K562 (cell line): ENCODE measurements around the gene GGNBP2. TPM values are rescaled to one million over a fixed set of nuclear protein-coding genes. Genes with fewer than 3 reads are reported as not detected.

Experiments used
- CEBPG ChIP-seq, 3 experiments: fragments of 200-800 bp in 1 of 3; sonication (Bioruptor generic) in 1 of 3; sonication (generic) in 1 of 3; formaldehyde crosslinking in 1 of 3; IDR thresholded peaks in 2 of 3; conservative IDR thresholded peaks in 1 of 3; 2 replicates each; pipeline versions ENCODE4 v1.6.1 to v1.8.0; 2016 to 2022; ENCODE audit warnings: missing compliant biosample characterization in 2 of 3, missing genetic modification characterization in 2 of 3, mild to moderate bottlenecking in 1 of 3, missing genetic modification reagents in 1 of 3
- JUN ChIP-seq, 2 experiments: sonication (generic) in 1 of 2; formaldehyde crosslinking in 1 of 2; IDR thresholded peaks; 2 replicates each; pipeline versions ENCODE4 v1.6.1 to v1.8.0; 2012 to 2022; ENCODE audit warnings: borderline replicate concordance in 2 of 2, mild to moderate bottlenecking in 2 of 2, improper control_type of control experiment in 1 of 2, low read depth in 1 of 2, low read length in 1 of 2, missing genetic modification reagents in 1 of 2
- JUND ChIP-seq, 2 experiments: IDR thresholded peaks; 2 replicates in 1 of 2; 3 replicates in 1 of 2; pipeline ENCODE4 v1.6.1; 2011; ENCODE audit warnings: borderline replicate concordance in 2 of 2, low read depth in 2 of 2, low read length in 2 of 2, improper control_type of control experiment in 1 of 2, missing biosample characterization in 1 of 2, missing genetic modification characterization in 1 of 2, missing genetic modification reagents in 1 of 2
- KHSRP ChIP-seq: fragments of 450-650 bp; IDR thresholded peaks from 2 replicates; pipeline ENCODE4 v1.6.1; 2017
- MTA2 ChIP-seq: fragments of 450-650 bp; IDR thresholded peaks from 2 replicates; pipeline ENCODE4 v1.6.1; 2016; ENCODE audit warnings: low read depth
- MTA3 ChIP-seq: fragments of 450-650 bp; formaldehyde crosslinking; IDR thresholded peaks from 2 replicates; pipeline ENCODE4 v1.6.1; 2017; ENCODE audit warnings: mild to moderate bottlenecking, borderline replicate concordance
- NBN ChIP-seq: fragments of 450-650 bp; IDR thresholded peaks from 2 replicates; pipeline ENCODE4 v1.6.1; 2016; ENCODE audit warnings: low read depth, mild to moderate bottlenecking
- POLR2A ChIP-seq: fragments of 450-650 bp; conservative IDR thresholded peaks from 2 replicates; pipeline ENCODE4 v1.6.1; 2016
- SETDB1 ChIP-seq: IDR thresholded peaks from one replicate; pipeline ENCODE4 v1.6.1; 2012; ENCODE audit warnings: low read length, control low read depth, inconsistent platforms
- SPI1 ChIP-seq: IDR thresholded peaks from 2 replicates; pipeline ENCODE4 v1.6.1; 2011; ENCODE audit warnings: low read depth, low read length, control low read depth, borderline replicate concordance
- TEAD4 ChIP-seq, 2 experiments: sonication (generic) in 1 of 2; formaldehyde crosslinking in 1 of 2; IDR thresholded peaks; 2 replicates each; pipeline versions ENCODE4 v1.6.1 to v1.8.0; 2012 to 2022; ENCODE audit warnings: borderline replicate concordance in 1 of 2, inconsistent platforms in 1 of 2, low read length in 1 of 2, mild to moderate bottlenecking in 1 of 2, missing genetic modification reagents in 1 of 2
- YBX1 ChIP-seq: fragments of 450-650 bp; IDR thresholded peaks from 2 replicates; pipeline ENCODE4 v1.7.1; 2016; ENCODE audit warnings: mild to moderate bottlenecking
- ZBED1 ChIP-seq: IDR thresholded peaks from 2 replicates; pipeline ENCODE4 v1.6.1; 2014
- ZKSCAN1 ChIP-seq: fragments of 150-350 bp; IDR thresholded peaks from 2 replicates; pipeline ENCODE4 v1.6.1; 2016; ENCODE audit warnings: low read depth, low read length
- polyA plus RNA-seq, 8 experiments: library from polyadenylated mRNA; depleted of rRNA in 4 of 8; stranded (reverse) in 5 of 8; unstranded in 3 of 8; fragments of >200 nt; fragmentation: Nextera tagmentation in 2 of 8; fragmentation: Illumina TruSeq in 1 of 8; extraction: Ambion mirVana in 2 of 8; extraction: Trizol in 1 of 8; gene quantifications; 2 replicates each; pipeline versions ENCODE4 v1.2.1 to v1.2.3, GENCODE V29; 2011 to 2014; ENCODE audit warnings: inconsistent platforms in 1 of 8, missing spikeins in 1 of 8
- total RNA-seq, 7 experiments: library from RNA; depleted of rRNA in 6 of 7; stranded (reverse); fragments of >200 nt in 6 of 7; fragmentation: Illumina TruSeq in 2 of 7; extraction: Trizol in 2 of 7; gene quantifications; 2 replicates each; pipeline versions ENCODE4 v1.2.1 to v1.2.3, GENCODE V29; 2011 to 2021; ENCODE audit warnings: low replicate concordance in 1 of 7
- TF ChIP-seq, protein P1 (sequence below): fragments of 450-650 bp; IDR thresholded peaks from 2 replicates; pipeline ENCODE4 v1.6.1; 2016; ENCODE audit warnings: low read depth, mild to moderate bottlenecking, moderate library complexity
- TF ChIP-seq, protein P2 (sequence below): sonication (generic); formaldehyde crosslinking; IDR thresholded peaks from 2 replicates; pipeline ENCODE4 v1.8.1; 2023; ENCODE audit warnings: mild to moderate bottlenecking, missing genetic modification reagents
- TF ChIP-seq, protein P3 (sequence below): fragments of 450-650 bp; formaldehyde crosslinking; IDR thresholded peaks from 2 replicates; pipeline ENCODE4 v1.4.0; 2020; ENCODE audit warnings: mild to moderate bottlenecking, mixed read lengths

The GGNBP2 gene
- total and polyA plus RNA-seq, 9 of the 15 experiments (the other 6 are each of a cell fraction or from before 2014, with no cell fraction given), result 35.7 to 96.6 (median 64.1) TPM

DNA sequence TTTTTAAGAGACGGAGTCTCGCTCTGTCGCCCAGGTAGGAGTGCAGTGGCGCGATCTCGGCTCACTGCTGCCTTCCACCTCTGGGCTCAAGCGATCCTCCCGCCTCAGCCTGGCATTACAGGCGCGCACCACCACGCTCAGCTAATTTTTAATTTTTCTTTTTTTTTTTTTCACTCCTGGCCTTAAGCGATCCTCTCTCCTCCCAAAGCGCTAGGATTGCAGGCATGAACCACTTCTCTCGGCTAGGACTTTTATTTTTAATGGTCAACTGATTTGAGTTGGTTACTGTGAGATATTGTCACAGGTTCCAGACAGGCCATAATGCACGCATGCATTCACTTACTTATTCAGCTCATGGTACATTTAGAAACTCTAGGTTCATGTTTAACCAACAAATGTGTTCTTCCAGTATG is 9.0 kb upstream of the GGNBP2 start (continued):
- no peak for TF ChIP-seq KHSRP
- TF ChIP-seq TEAD4 (IDR thresholded peaks at IDR 0.05; ENCODE audit: low read length), result no peak
- TF ChIP-seq TEAD4 (CRISPR knock-in tag; IDR thresholded peaks at IDR 0.05; ENCODE audit: borderline replicate concordance), result no peak
- TF ChIP-seq POLR2A, result no peak
- TF ChIP-seq JUND (IDR thresholded peaks at IDR 0.05; ENCODE audit: borderline replicate concordance, low read depth, low read length), result no peak
- no peak for TF ChIP-seq JUND (tag; IDR thresholded peaks at IDR 0.05; ENCODE audit: borderline replicate concordance, low read depth, low read length)
- TF ChIP-seq SETDB1, result no peak
- no peak for TF ChIP-seq CEBPG (CRISPR knock-in tag; IDR thresholded peaks at IDR 0.05)
- no peak for TF ChIP-seq CEBPG (tag; conservative IDR thresholded peaks at IDR 0.05 in 1 of 2, IDR thresholded peaks at IDR 0.05 in 1 of 2)
- TF ChIP-seq ZBED1, result no peak
- 0 out of 2 replicates have a peak, but pooled peaks have one; percentile 12 for TF ChIP-seq MTA2
- TF ChIP-seq, protein P1, sequence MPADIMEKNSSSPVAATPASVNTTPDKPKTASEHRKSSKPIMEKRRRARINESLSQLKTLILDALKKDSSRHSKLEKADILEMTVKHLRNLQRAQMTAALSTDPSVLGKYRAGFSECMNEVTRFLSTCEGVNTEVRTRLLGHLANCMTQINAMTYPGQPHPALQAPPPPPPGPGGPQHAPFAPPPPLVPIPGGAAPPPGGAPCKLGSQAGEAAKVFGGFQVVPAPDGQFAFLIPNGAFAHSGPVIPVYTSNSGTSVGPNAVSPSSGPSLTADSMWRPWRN, result no peak
- no peak for TF ChIP-seq ZKSCAN1
- no peak for TF ChIP-seq SPI1
- TF ChIP-seq, protein P2, sequence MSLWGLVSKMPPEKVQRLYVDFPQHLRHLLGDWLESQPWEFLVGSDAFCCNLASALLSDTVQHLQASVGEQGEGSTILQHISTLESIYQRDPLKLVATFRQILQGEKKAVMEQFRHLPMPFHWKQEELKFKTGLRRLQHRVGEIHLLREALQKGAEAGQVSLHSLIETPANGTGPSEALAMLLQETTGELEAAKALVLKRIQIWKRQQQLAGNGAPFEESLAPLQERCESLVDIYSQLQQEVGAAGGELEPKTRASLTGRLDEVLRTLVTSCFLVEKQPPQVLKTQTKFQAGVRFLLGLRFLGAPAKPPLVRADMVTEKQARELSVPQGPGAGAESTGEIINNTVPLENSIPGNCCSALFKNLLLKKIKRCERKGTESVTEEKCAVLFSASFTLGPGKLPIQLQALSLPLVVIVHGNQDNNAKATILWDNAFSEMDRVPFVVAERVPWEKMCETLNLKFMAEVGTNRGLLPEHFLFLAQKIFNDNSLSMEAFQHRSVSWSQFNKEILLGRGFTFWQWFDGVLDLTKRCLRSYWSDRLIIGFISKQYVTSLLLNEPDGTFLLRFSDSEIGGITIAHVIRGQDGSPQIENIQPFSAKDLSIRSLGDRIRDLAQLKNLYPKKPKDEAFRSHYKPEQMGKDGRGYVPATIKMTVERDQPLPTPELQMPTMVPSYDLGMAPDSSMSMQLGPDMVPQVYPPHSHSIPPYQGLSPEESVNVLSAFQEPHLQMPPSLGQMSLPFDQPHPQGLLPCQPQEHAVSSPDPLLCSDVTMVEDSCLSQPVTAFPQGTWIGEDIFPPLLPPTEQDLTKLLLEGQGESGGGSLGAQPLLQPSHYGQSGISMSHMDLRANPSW (CRISPR knock-in tag), result no peak
- no peak for TF ChIP-seq JUN (IDR thresholded peaks at IDR 0.05; ENCODE audit: borderline replicate concordance, low read depth, low read length)
- no peak for TF ChIP-seq JUN (CRISPR knock-in tag; IDR thresholded peaks at IDR 0.05; ENCODE audit: borderline replicate concordance)
- TF ChIP-seq, protein P3, sequence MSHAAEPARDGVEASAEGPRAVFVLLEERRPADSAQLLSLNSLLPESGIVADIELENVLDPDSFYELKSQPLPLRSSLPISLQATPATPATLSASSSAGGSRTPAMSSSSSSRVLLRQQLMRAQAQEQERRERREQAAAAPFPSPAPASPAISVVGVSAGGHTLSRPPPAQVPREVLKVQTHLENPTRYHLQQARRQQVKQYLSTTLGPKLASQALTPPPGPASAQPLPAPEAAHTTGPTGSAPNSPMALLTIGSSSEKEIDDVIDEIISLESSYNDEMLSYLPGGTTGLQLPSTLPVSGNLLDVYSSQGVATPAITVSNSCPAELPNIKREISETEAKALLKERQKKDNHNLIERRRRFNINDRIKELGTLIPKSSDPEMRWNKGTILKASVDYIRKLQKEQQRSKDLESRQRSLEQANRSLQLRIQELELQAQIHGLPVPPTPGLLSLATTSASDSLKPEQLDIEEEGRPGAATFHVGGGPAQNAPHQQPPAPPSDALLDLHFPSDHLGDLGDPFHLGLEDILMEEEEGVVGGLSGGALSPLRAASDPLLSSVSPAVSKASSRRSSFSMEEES (CRISPR knock-in tag), result no peak
- no peak for TF ChIP-seq YBX1
- no peak for TF ChIP-seq MTA3
- peak; percentile 75 for TF ChIP-seq NBN
